ENCODE results near the gene PAXIP1.

Gene PAXIP1

DNA sequence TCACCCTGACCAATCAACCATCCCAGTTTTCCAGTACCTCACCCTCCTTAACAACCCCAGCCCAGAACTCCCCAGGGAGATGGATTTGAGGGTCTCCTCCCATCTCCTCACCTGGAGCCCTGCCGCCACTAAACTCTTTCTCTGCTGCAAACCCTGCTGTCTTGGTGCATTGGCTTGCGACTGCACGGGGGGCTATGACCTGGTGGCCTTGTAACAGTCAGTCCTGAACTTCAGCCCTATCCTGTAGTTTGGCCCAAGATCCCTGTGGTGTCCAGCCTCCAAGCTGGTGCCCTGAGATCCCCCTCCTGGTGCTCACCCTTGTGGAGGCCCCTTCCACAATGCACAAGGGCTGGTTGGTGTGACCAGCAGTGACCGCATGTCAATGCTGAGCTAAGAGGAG lies 91.9 kb downstream of the PAXIP1 start:
- DNase-seq, result no peak

DNA sequence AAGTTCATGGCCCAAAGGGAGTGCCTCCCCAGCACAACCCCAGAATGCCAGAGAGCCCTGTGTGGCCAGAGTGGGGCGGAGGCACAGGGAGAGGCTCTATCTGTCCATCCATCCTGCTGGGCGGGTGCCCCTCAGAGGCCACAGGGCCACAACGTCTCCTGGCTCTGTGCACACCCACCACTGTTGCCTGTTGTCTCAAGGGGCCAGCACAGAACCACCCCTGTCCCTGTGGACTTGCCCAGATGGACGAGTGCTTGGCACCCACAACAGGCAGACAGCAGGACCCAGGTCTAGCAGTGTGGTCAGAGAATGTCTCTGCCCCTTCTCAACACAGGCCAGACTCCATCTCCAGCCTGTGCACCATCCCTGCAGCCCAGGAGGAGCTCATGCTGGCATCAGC lies 92.8 kb downstream of the PAXIP1 start:
- no peak for DNase-seq

DNA sequence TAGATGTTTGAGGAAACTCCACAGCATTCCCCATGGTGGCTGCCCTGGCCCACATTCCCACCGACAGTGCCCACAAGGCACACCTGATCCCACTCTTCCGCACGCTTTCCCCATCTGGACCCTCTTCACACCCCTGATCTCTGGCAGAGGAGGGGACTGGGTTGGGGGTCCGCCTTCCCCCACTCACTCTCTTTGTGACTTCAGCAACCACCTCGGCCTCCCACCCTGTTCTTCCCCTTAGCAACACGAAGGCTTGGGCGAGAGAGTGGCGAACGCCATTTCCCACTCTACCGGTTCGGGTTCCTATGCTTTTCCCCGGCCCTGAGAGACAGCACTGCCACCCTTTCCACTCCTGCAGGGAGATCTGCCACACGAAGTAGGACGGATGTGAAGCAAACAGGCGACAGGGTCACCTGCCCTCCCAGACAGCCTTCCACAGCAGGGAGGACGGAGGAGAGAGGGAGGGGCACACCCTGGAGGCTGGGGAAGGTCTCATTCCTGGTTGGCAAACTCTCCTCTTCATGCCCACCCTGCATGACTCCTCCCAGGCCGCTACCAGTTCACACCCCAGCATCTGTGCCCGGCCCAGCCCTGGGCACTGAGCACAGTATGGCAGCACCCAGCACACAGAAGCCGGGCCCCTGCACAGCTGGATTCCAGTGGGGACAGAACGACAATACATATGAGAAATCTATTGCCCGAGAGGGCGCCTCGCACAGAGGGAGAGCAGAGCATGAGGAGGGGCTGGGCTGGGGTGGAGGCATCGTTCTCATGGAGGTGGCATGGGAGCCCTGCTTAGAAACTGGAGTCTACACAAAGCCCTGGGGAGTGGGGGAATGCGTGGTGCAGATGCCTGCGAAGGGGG lies 93.5 kb downstream of the PAXIP1 start:
- no peak for DNase-seq

DNA sequence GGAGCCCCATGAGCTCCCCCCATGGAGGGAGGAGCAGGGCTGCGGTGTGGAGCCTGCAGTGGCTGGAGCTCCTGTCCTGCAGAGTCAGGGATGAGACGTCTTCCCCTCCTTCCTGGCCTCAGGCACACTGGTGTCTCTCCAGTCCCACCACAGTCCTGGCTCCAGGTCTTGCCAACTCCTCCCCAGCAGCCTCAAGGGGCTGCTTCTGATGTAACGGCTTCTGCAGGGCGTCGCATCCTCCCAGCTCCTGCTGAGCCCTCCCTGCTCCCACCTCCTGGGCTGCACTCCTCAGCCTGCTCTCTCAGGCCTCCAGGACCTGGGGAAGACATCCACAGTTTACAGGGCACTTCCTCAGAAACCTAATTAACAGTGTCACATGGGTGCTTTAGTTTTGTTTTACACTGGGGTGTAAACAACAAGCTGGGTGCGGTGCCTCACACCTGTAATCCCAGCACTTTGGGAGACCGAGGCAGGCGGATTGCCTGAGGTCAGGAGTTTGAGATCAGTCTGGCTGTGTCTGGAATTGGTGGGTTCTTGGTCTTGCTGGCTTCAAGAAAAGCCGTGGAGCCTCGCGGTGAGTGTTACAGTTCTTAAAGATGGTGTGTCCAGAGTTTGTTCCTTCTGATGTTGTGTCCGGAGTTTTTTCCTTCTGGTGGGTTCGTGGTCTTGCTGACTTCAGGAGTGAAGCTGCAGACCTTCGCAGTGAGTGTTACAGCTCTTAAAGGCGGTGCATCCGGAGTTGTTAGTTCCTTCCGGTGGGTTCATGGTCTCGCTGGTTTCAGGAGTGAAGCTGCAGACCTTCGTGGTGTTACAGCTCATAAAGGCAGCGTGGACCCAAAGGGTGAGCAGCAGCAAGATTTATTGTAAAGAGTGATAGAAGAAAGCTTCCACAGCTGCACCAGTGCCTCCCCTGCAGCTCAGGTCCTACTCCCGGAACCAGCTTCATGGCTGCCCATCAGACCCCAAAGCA lies 95.0 kb downstream of the PAXIP1 start:
- no peak for DNase-seq

DNA sequence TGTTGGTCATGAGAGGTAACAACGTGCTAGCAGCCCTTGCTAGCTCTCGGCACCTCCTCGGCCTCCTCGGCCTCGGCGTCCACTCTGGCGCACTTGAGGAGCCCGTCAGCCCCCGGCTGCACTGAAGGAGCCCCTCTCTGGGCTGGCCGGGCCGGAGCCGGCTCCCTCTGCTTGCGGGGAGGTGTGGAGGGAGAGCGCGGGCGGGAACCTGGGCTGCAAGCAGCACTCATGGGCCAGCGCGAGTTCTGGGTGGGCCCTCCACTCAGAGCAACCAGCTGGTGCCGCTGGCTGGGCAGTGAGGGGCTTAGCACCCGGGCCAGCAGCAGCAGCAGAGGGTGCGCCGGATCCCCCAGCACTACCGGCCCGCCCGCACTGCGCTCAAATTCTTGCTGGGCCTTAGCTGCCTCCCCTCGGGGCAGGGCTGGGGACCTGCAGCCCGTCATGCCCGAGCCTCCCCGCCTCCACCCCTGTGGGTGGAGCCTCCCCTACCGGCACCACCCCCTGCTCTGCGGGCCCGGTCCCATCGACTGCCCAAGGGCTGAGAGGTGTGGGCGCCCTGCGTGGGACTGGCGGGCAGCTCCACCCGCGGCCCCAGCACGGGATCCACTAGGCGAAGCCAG lies 96.1 kb downstream of the PAXIP1 start:
- no peak for DNase-seq

DNA sequence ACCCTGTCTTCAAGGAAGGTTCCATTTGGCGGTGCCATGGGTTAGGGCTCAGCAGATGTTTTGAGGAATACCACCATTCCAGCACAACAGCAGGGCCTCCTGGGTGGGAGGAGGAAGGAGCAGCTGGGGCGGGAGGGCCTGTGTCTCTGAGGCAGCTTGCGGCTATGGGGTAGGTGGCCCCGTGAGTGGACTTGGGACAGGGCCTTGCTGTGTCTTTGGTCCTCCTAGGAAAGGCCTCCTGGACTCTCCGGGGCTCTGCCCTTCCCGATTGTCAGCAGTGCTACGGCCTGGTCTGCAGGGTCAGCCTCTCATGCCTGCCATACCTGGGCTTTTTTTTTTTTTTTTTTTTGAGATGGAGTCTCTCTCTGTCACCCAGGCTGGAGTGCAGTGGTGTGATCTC lies 96.7 kb downstream of the PAXIP1 start:
- DNase-seq, result no peak

DNA sequence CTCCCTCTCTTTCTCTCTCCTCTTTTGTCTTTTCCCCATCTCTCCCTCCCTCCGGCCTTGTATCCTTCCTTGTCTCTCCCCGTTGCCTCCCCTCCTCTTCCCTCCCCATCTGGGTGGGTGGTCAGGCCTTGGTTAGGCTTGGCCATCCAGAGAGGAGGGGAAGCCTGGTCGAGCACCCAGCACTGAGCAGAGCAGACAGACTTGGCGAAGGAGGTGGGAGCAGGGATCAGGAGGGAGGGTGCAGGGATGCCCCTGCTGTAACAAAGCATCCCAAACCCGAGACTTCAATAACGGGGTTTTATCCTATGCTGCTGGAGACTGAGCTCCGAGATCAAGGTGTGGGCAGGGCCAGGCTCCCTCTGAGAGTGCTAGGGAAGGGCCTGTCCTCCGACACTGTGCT lies 97.3 kb downstream of the PAXIP1 start:
- no peak for DNase-seq

DNA sequence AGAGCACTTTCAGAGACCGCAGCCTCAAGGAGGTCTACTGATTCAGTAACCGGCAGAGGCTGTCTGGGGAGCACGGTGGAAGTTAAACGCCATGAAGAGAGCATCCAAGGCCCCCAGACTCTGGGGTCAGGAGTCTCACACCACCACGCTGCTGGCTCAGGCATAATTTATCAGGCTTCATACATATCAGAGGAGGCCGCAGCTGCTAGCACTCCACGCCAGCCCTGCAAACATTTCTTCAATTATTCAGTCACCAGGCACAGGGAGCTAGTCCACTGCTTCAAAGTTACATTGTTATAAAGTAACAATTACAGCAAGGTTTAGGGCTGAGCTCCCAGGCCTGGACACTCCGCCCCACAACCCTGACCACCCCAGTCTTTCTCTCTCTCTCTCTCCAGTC lies 97.8 kb downstream of the PAXIP1 start:
- no peak for DNase-seq

DNA sequence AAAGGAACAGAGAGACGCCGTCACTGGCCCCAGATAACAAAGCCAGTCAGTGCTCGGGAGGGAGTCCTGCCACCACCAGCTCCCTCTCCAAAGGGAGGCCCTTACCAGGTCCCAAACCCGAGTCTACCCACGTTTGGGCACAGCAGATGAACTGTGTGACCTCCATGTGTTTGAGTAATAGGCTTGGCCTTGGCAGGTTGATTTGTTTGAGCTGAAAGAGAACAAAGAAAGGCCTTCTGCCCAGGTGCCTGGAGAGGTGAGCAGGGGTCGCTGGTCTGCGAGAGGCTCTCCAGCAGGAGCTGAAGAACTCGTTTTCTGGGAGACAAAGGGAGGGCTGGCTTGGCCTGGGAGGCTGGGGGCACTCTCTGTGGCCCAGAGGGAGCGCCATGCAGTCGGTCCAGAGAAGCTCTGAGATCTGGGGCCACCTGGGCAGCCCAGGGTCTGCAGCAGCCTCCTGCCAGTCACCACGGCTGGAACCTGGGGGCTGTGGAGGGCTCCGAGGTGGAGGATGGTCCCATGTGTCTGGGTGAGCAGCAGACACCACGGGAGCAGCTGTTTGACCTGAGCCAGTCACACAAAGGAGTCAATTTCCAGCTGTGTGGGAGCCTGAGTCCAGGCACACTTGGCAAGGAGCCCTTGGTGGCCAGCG lies 99.7 kb downstream of the PAXIP1 start:
- no peak for DNase-seq

DNA sequence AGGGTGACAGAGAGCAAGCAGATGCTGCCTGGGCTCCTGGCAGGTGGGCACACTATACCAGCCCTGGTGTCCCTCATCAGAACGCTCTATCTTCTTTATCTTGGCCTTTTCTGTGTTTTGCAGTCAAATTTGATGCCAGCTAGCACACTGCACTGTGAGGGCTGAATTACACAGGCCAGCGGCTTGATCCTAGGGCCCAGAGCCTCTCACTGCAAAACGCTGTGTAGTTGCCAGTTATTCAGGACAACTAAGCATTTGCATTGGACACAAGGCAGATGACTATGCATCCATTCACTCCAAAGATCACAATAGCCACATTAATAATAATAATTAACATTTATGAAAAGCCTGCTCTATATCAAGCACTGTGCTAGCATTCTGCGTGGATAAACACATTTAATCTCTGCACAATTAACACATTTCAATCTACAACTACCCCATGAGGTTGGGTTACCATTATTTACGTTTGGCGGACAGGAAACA lies 100.3 kb downstream of the PAXIP1 start:
- no peak for DNase-seq

DNA sequence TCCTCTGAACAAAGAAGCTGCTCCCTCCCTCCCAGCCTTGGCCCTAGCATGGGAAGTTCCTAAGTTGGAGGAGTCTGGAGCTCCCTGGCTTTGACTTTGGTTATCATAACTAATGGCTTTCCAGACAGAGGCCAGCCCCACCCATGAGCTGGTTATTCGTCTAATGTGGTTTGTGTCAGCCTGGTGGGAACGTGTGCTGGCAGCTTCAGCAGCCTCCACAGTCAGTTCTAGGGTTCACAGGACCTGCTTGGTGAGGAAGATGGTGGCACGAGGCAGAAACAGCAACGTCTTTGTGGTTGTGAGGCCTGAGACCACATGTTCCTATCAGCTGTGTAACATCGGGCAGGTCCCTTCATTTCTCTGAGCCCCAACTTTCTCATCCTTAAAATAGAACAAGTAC lies 103.1 kb downstream of the PAXIP1 start:
- no peak for DNase-seq

DNA sequence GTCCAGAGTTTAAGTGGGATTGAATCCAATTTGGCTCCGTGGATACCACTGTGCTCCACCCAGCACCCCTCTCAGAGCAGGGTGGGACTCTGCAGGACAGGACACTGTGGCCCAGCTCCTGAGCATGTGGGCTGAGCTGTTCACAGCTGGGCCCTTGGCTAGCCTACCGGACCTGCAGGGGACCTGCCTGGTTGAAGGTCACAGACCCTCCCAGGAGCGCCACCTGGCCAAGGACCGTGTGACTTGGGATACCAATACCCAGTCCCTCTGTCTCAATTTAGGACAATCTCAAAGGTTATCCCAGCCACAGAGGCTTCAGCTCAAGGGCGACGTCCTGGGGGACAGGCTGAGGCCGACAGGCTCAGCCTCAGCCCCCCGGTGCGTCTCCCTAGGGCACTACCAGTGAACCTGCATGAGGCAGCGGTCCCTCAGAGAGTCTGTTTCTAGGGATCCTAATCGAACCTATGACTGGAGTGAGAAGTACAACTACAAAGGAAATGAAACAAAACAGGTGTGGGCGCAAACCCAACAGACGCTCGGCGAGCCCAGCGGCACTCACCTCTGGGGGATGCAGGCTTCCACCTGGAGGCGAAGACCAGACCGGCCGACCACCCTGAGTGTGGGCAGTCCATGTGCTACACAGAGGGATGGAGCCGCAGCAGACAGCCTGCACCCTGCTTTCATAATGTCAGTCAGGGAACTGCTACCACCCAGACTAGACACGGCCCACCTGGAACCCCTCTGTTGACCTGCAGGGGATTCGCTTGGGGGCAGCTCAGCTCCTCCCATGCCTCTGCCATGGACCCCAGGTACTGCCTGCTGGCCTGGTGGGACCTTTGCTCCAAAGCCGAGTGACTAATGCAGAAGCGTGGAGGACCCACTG lies 103.7 kb downstream of the PAXIP1 start:
- DNase-seq, result no peak

DNA sequence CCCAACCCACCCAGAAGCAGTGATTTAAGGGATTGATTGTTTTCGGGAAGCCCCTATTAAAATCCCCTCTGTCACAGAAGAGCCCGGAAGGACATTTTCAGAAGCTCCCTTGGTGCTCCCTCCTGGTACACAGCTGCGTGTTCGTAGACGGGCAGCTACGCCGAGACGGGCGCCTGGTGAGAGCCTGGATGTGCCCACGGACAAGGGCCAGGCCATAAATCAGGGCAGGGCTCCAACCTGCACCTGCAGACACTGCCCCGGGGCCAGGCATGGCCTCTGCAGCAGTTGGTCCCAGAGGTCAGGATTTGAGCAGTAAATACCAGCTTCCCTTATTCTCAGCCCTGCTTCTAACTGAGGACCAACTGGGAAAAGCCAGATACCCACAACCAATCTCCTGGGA lies 106.8 kb downstream of the PAXIP1 start:
- no peak for DNase-seq
